CD4-positive, alpha-beta T cell treated with Interleukin-6 for 4 hours (primary cell): ENCODE results near the gene LPGAT1.
"Not testable (repeated sequence)": the region's sequence is repeated elsewhere in the genome, so short reads cannot be mapped to it uniquely, and the experiment has no call there.

Experiments
- DNase-seq: peaks from one replicate; pipeline ENCODE4 v3.0.0-alpha.2; 2020; ENCODE audit warnings: mixed read lengths

Gene LPGAT1

DNA sequence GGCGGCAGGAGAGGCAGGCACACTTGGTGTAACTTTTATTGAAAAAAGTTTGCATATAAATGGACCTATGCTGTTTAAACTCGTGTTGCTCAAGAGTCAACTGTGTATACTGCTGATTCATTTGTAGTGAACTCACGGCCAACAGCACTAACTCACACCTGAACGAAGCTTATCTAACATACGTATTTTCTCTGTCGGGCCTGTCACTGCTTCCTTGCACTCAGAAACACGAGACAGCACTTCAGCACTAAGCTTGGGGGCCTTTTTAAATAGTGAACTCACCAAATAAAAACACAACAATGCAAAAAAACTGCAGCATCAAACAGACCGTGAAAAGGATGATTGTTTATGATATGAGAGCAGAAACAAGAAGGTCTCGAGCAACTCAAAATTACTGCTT lies 96.2 kb downstream of the LPGAT1 start:
- no peak for DNase-seq

DNA sequence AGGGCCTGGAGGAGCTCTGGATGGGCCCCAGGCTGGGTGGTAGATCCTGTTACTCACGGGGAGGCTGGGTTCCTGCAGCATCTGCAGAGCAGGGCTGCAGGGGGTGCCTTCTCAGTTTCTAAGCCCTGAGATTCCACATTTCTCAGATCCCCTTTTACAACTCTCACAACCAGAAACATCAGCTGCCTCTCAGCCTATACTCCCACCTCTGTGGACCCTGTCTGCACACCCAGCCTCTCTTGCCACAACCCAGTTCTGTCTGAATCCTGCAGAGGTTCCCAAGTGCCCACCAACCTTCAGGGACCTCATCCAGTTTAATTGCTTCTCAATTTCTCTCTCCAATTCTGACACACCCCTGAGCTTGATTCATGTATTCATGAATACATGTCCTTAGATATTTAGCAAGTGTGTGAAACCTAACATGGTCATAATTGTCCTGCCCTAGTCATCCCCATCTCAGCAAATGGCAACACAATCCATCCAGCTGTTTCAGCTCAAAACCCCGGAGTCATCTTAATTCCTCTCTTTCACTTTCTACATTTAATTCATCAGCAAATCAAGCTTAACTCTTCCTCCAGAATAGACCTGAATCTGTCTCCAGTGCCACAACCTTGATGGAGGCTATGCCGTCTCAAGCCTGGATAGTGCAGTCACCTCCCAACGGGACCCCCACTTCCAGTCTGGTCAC lies 98.1 kb downstream of the LPGAT1 start:
- DNase-seq, result no peak

GRCh38 chr1:211731456-211732292 lies 98.9 kb downstream of the LPGAT1 start:
- no peak for DNase-seq

DNA sequence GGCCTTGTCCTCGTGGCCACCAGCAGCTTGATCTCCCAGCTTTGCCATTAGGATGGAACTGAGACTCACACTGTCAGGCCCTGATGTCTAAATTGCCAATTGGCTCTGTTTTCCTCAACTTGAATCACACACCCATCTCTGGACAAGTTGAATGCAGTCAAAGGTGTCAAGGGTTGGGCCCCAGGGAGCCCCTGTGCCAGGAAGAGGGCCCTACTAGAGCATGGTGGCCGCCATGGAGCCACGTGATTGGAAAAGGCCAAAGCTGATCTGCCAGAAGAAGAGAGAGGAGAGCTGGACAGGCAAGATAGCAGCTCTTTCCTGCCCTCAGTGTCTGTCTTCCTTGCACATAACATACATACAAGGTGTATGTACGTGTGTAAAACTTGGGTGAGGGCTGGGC lies 100.2 kb downstream of the LPGAT1 start:
- no peak for DNase-seq

GRCh38 chr1:211729238-211729637 lies 101.3 kb downstream of the LPGAT1 start:
- no peak for DNase-seq

- no peak for DNase-seq
Observed at GRCh38 chr1:211726467-211726995, 104.0 kb downstream of the LPGAT1 start.

- no peak for DNase-seq
Observed at GRCh38 chr1:211724687-211725196, 105.8 kb downstream of the LPGAT1 start.

- no peak for DNase-seq
Observed at GRCh38 chr1:211723273-211723672, 107.3 kb downstream of the LPGAT1 start.

DNA sequence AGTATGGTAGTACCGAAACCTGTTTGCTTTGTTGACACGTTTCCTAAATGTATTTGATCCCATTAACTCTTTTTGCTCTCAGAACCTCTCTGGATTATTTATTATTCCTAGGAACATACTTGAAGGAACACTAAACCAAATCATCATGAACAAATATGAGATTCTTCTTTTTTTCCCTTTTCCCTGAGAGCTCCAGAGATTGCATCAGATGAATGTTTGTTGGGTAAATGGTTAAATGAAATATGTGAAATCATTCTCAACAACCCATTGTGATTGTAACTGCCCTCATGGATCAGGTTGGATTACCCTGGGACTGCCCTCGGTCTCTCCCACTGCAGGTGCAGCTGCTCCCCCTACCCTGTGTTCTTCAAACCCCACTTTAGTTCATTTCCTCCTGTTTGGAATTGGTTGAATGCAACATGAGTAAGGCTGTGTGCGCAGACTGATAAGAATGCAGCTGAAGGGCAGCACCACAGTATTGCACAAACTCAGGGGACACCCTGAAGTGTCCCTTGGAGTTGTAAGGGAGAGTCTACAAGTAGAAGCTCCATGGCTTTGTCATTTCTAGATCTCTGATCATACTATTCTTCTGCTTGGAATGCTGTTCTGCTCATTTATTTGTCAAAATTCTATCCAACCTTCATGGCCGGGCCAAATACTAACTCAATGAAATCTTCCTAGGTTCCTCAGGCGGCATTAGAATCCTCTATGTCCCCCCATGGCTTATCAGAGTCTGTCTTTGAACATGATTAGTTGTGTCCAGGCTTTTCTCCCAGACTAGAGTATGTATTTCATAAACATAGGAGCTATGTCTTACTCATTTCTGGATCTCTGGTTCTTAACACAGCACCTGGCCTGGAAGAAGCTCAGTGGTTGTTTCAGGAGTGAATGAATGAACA lies 108.0 kb downstream of the LPGAT1 start:
- DNase-seq, result no peak

DNA sequence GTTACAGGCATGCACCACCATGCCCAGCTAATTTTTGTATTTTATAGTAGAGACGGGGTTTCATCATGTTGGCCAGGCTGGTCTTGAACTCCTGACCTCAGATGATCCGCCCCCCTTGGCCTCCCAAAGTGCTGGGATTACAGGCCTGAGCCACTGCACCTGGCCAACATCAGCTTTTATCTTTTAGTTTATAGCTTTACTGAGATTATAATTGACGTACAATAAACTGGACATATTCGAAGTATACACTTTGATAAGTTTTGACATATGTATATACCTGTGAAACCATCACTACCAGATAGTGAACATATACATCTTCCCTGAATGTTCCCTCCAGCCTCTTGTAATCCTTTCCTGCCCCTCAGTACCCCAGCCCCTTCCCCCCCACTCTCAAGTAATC lies 114.0 kb downstream of the LPGAT1 start:
- not testable (repeated sequence) for DNase-seq

DNA sequence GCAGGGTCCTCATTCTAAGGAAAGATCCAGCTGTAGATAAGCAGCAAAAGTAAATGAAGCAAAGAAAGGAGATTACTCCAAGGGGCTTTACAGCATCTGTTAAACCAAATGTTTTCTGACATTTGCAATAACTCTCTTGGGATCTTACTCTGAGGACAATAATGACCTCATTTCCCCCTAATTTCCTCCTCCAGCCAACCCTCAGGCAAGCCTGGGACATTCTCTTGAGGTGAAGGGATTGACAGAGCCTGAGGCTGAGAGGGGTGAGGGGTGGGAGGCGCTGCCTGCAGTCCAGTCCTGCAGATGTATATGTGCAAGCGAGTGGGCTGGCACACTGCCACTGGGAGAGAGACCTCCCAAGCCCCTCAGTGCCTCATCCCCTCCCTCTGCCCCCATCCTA lies 114.6 kb downstream of the LPGAT1 start:
- no peak for DNase-seq

DNA sequence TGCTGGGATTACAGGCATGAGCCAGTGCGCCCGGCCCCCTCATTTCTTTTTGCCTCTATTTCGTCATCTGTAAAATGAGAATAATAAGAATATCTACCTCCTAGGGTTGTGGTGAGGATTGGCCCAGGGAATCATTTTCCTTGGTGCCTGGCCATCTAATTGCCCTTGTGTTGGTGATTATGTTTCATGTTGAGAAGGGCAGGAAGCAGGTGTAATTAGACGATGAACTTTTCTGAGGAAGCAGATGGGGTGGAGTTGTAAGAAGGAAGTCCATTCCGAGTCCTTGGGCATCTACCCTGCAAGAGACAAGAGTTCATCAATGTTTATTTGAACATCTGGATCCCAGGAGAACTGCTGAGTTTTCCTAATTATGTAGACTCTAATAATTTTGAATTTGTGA lies 116.4 kb downstream of the LPGAT1 start:
- DNase-seq, result no peak

DNA sequence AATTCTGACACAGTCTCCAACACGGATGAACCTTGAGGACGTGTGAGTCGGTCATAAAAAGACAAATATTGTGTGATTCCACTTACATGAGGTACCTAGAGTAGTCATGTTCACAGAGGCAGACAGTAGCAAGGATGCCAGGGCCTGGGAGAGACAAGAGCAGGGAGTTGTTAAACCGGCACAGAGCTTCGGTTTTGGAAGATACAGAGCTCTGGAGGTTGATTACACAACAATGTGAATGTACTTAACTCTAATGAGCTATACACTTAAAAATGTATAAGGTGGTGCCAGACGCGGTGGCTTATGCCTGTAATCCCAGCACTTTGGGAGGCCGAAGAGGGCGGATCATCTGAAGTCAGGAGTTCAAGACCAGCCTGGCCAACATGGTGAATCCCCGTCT lies 117.3 kb downstream of the LPGAT1 start:
- DNase-seq, result no peak

DNA sequence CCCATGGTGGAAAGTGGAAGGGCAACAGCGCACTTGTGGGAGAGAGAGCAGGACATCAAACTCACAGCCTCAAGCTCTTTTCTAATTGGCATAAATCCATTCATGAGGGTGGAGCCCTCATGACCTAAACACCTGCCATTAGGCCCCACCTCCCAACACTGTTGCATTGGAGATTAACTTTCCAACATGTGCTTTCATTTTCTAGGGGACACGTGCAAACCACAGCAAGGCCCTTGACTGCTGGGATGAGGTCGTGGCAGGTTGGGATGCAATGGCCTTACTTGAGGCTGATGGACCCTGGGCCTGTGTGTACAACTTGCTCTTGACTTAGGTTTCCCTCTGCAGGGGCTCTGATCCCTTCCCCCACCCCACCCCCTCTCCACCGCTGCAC lies 119.3 kb downstream of the LPGAT1 start:
- no peak for DNase-seq

- no peak for DNase-seq
Observed at GRCh38 chr1:211710566-211711314, 119.8 kb downstream of the LPGAT1 start.

DNA sequence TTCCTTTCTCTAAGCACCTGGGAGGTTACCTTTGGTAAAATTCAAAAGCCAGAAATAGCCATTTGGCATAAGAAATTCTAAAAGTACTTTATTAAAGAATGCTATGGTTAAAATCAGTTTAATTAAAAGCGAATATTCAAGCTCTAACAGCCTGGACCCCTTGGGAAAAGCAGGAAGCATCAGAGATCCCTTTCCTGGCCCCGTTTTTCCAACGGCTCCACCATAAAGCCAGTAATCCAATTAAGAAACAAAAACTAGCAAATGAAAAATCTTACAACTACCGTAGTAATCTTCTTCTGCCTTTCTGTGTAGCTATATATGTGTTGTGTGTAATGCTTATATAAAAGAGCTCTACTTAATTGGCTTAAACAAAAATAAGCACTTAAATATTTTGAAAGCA lies 121.6 kb downstream of the LPGAT1 start:
- no peak for DNase-seq

- no peak for DNase-seq
Observed at GRCh38 chr1:211708006-211708405, 122.6 kb downstream of the LPGAT1 start.

DNA sequence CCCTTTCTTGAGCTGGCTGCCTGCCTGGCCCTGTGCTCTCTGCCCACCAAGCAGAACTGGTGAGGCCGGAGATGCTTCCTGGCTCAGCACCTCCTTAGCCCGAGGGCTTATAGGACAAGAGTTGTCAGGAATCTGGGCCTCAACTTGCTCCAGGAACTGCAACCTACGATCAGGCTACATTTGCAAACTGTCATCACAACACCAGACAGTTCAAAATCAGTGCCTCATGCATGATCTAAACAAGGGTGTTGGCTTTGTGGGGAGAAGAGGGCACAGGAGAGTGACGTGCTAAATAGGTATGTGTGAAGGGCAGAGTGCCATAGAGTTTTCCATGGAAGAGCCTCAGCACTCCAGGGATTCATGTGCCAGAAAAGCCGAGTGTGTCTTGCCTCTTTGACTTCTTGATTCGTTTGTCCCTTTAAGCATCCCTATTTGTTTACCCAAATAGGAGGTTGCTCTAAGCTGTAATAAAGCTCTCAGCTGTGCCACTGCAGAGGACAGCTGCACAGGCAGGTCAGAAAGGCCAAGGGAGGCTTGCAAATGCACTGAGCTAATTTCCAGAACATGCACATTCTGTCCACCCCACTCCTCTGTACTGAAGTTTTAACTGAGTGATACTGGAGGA lies 125.0 kb downstream of the LPGAT1 start:
- no peak for DNase-seq

DNA sequence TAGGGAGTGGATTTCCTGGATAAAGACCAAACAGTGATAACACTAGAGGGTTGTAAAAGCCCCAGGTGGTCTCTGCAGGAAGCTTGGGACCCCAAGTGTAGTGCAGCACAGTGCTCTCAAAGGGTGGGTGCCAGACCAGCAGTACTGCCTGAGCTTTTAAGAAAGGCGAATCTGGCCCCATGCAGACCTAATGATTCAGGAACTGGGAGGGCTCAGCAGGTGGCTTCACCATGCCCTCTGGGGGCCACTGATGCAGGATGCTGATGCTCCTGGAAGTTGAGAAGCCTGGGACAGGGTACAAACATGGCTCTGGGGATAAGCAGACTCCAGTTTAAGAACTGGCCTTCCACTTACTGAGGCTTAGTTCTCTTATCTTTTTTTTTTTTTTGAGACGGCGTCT lies 126.0 kb downstream of the LPGAT1 start:
- DNase-seq, result no peak

DNA sequence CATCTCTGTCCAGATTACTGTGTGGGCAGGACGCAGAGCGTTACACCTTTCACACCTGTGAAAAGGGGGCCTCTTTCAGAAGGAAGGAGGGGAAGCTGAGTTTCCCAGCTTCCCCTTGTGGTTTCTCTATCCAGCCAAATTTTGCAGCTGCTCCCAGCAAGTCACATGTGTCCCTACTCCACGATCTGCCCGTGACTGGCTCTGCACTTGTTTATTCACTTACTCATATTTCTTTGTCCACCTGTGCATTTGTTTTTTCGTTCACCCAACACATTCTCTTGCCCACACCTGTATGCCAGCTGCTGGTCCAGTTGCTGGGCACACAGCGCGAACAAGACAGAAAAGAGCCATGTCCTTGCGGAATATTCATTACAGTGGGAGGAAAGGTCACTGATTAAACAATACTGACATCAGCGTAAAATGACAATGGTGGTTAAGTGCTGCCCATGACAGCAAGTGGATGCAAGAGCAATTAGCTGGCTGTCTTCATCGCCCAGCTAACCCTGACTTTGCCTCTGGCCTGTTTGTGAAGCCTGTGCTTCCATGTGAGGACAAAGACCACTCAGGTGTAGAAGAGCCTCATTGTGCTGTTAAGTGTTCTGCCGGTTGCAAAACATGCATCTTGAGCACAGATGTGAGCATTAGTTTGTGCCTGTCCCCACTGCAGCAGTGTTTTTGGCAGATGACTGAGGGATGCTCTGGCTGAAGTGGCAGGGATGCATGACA lies 126.6 kb downstream of the LPGAT1 start:
- no peak for DNase-seq

GRCh38 chr1:211701733-211702132 lies 128.8 kb downstream of the LPGAT1 start:
- no peak for DNase-seq
